ENCODE data around the gene RNU6-9. TPM values are rescaled to one million over a fixed set of nuclear protein-coding genes. Genes with fewer than 3 reads are reported as not detected.

RNU6-9 gene
- total and polyA plus RNA-seq, 8 donors, result not detected

DNA sequence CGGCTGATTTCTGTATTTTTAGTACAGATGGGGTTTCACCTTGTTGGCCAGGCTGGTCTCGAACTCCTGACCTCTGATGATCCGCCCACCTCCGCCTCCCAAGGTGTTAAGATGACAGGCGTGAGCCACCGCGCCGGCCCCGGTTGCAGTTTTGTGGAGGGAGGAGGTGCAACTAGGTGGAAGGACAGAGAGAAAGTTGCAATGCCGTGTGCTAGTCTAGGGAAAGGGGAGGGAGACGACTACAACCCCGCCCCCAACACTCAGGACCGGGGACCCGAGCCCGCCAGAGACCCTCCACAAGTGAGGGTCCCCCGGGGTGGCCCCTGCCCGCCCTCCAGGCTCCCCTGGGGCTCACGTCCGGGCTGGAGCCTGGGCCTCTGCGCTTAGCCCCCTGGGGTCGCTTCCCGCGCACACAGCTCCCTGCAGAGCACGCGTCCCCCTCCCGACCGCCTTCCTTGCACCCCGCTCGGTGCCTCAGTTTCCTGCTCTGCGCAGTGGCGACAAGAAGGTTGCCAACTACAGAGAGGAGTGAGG is 31.3 kb downstream of the RNU6-9 start:
- H3K36me3 ChIP-seq, result peaks cover 0 to 7% of the 10 kb centered on the region in 2 donors
- ATAC-seq, result no peak
- peak overlapping the region; percentile 79 to 94 for H3K4me3 ChIP-seq
- peaks cover 18 to 19% of the 10 kb centered on the region in 2 donors for H3K27me3 ChIP-seq
- H3K9me3 ChIP-seq, result no peaks in the 10 kb centered on the region
- H3K27ac ChIP-seq, result peak overlapping the region in 1 of 2 donors; percentile 98
- intact Hi-C loops (cut with DNase I), result loop anchor here in 1 of 2 donors (5.0 kb wide), 1 partner anchor 58 kb away; the partner anchor contains the start of gene WDR18
- H3K4me1 ChIP-seq, result peaks cover 5 to 66% of the 10 kb centered on the region in 2 donors
- DNase-seq, result no peak
- TF ChIP-seq, protein P1, sequence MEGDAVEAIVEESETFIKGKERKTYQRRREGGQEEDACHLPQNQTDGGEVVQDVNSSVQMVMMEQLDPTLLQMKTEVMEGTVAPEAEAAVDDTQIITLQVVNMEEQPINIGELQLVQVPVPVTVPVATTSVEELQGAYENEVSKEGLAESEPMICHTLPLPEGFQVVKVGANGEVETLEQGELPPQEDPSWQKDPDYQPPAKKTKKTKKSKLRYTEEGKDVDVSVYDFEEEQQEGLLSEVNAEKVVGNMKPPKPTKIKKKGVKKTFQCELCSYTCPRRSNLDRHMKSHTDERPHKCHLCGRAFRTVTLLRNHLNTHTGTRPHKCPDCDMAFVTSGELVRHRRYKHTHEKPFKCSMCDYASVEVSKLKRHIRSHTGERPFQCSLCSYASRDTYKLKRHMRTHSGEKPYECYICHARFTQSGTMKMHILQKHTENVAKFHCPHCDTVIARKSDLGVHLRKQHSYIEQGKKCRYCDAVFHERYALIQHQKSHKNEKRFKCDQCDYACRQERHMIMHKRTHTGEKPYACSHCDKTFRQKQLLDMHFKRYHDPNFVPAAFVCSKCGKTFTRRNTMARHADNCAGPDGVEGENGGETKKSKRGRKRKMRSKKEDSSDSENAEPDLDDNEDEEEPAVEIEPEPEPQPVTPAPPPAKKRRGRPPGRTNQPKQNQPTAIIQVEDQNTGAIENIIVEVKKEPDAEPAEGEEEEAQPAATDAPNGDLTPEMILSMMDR (IDR thresholded peaks at IDR 0.05), result no peak

DNA sequence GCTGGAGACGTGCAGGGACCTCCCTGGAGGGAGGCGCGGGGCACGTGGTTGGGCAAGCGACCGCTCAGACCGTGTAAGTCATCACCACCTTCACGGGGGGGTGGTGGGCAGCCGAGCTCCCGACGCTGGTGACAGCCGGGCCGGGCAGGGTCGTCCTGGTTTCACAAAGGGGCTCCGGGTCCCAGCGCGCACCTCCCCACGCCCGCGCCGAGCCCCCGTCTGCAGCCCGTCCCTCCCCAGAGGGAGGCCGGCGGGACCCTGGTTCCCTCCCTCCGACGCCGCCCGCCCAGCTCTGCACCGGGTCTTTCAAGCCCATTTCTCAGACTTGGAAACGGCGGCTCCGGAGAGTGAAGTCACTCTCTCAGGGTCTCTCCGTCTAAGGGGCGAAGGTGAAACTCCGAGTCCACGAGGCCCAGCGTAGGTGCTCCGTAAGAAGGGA is 31.8 kb downstream of the RNU6-9 start:
- intact Hi-C loops (cut with DNase I), result no loop called here
- Histone ChIP-seq H3K36me3 (peaks cover 0 to 11% of the 10 kb centered on the region in 2 donors), H3K4me3 (peak overlapping the region; percentile 79 to 94), H3K9me3 (no peaks in the 10 kb centered on the region), H3K4me1 (peaks cover 5 to 61% of the 10 kb centered on the region in 2 donors), H3K27me3 (peaks cover 13 to 14% of the 10 kb centered on the region in 2 donors), H3K27ac (peak overlapping the region; percentile 84 to 98)
- ATAC-seq (peak; percentile 65), DNase-seq (no peak)
- TF ChIP-seq, protein P1 (IDR thresholded peaks at IDR 0.05), result no peak

DNA sequence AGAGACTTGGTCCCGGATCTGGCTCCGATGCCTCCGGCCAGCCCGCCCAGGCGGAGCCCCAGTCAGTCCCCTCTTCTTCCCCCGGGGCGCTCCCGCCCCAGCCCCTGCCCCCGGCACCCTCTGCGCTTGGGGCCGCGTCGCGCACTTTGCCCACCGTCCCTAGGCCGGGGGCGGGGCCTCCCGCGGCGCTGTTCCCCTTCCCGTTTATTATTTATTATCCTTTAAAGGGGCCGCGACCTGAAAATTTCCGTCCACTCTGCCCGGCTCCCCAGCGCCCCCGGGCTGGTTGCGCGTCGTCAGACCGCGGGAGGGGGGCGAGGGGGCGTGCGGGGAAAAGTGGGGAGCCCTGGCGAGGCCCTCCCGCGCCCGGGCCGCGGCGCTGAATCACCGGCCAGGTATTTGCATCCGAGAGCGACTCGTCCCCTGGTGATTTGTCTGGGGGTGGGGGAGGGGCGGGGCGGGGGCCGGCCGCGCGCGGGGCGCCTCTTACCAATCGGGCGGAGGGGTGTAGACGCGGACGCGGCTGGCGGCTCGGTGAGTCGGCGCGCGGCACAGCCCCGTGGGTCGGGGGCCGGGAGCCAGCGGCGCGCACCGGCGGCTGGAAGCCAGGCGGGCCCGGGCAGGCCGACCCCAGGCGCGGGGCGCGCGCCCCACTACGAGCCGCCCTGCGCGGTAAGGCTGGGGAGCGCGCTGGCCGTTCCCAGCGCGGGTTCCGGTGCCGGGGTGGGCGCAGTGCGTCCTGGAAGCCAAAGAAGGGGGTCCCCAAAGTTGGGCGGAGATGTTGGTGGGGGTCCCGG is 32.4 kb downstream of the RNU6-9 start, which contains the start of gene ARID3A:
Gene ARID3A, plus strand, starts transcription at position 510 of the 797 bp plus-strand sequence. CDS start 3,494 bp downstream, outside the sequence.
- no peaks in the 10 kb centered on the region for H3K9me3 ChIP-seq
- H3K36me3 ChIP-seq, result peaks cover 0 to 18% of the 10 kb centered on the region in 2 donors
- peak; percentile 82 to 93 (median 88) for DNase-seq
- TF ChIP-seq, protein P1 (IDR thresholded peaks at IDR 0.05), result no peak
- peaks cover 5 to 54% of the 10 kb centered on the region in 2 donors for H3K4me1 ChIP-seq
- intact Hi-C loops (cut with DNase I), result loop anchor here in 1 of 2 donors (2.0 kb wide), 1 partner anchor 57 kb away; no protein-coding TSS in a partner anchor
- H3K27ac ChIP-seq, result peak within 1 kb of the TSS; percentile 84 to 98
- peak within 1 kb of the TSS; percentile 79 to 94 for H3K4me3 ChIP-seq
- H3K27me3 ChIP-seq, result peaks cover 7 to 8% of the 10 kb centered on the region in 2 donors
- peak; percentile 83 for ATAC-seq

DNA sequence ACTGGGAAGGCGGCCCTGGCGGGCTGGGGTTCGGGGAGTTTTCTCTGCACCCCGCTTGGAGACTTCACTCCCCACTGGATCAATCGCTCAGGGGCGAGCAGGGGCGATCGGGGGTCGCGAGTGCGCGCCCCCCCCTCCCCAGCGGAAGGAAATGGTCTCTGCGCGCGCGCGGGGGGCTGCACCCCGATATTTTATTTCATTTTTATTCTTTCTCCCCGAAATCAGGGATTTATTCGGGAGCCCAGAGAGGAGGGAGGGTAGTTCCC is 33.0 kb downstream of the RNU6-9 start:
- TF ChIP-seq, protein P1 (IDR thresholded peaks at IDR 0.05), result no peak
- Histone ChIP-seq H3K4me3 (peak overlapping the region; percentile 79 to 94), H3K4me1 (peaks cover 5 to 49% of the 10 kb centered on the region in 2 donors), H3K27me3 (peaks cover 2 to 3% of the 10 kb centered on the region in 2 donors), H3K9me3 (no peaks in the 10 kb centered on the region), H3K36me3 (peaks cover 0 to 23% of the 10 kb centered on the region in 2 donors), H3K27ac (peak overlapping the region; percentile 78 to 98)
- intact Hi-C loops (cut with DNase I), result loop anchor here in 1 of 2 donors (2.0 kb wide), 1 partner anchor 57 kb away; no protein-coding TSS in a partner anchor
- no peak for ATAC-seq
- no peak for DNase-seq
